Activated CD4-positive, CD25-positive, alpha-beta regulatory T cell treated with anti-CD3 and anti-CD28 coated beads, Interleukin-2, amount 50 U/mL, for 16 hours (primary cell): ENCODE data around the gene TEAD1.

Experiments used
- DNase-seq: peaks from one replicate; pipeline ENCODE4 v3.0.0-alpha.2; 2020; ENCODE audit warnings: low read depth, low spot score

Gene TEAD1

GRCh38 chr11:12979928-12980689 is 305.9 kb downstream of the TEAD1 start:
- DNase-seq, result no peak

DNA sequence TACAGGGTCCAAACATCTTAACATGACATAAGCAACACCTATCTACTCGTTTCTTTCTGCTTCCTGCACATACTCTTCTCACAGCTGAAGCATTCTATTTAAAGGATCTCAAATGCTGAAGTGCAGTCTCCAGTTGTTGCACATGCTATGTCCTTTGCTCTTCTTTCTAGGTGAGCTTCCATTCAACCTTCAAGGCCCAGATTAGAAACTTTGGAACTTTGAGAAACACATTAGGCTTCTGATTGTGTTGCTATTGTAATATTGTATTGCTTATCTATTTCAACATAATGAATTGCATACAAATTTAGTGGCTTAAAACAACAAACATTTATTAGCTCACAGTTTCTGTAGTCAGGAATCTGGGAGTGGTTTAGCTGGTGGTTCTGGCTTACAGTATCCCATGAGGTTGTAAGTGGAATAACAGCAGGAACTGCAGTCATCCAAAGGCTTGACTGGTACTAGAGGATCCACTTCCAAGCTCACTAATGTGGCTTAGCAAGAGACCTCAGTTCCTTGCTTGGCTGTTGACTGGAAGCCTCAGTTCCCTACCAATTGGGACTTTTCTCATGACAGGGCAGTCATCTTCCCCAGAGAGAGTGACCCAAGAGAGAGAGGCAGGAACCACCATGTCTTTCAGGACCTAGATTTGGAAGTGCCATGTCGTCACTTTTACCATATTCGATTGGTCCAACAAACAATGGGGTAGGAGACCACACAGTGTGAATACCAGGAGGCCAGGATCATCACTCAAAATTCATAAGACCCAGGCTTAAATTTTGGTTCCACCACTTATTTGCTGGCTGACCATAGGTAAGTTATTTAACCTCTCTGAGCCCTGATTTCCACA is 307.7 kb downstream of the TEAD1 start:
- no peak for DNase-seq

DNA sequence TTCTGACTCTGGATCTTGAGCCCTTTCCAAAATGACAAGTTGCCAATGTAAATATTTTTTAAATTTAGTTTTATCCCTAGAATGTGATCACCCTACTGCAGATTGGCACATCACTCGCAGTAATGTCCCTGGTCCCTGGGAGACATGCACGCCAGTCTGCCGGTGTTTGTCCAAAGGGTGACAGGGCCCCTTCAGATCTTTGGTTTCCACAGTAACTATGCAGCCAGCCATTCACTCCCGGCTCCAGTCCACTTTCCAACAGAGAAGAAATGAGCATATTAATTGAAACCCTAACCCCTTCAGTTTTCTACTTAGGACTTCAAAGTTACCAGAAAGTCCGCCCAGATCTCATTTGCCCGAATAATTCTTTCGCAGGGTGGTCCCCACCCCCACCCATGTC is 309.1 kb downstream of the TEAD1 start:
- no peak for DNase-seq

- no peak for DNase-seq
These were observed 312.1 kb downstream of the TEAD1 start for GRCh38 chr11:12986194-12986898.

- DNase-seq, result no peak
These were observed 315.4 kb downstream of the TEAD1 start for GRCh38 chr11:12989428-12990161.

DNA sequence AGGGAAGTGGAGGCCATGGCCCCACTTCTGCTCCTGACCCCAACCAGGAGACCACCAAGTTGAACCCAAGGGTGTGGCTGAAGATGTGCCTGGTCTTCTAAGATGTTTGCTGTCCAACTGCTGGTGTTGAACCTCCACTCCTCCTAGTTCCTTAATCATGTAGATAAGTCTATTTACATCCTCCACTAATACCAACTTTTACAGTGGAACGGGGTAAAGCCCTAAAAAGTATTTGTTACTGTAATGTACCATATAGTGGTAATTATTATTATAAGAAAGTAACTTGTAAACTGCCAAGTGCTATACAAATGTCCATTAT is 315.9 kb downstream of the TEAD1 start:
- no peak for DNase-seq

- no peak for DNase-seq
These were observed 317.2 kb downstream of the TEAD1 start for GRCh38 chr11:12991426-12991825.

- DNase-seq, result no peak
These were observed 319.4 kb downstream of the TEAD1 start for GRCh38 chr11:12993626-12994025.
